CMK (cell line): ENCODE results near the gene RALGAPA1.
"Not testable (repeated sequence)": the region's sequence is repeated elsewhere in the genome, so short reads cannot be mapped to it uniquely, and the experiment has no call there.

ENCODE experiments used
- DNase-seq: peaks from one replicate; pipeline ENCODE4 v3.0.0-alpha.2; 2010; ENCODE audit warnings: low read depth

Gene RALGAPA1

DNA sequence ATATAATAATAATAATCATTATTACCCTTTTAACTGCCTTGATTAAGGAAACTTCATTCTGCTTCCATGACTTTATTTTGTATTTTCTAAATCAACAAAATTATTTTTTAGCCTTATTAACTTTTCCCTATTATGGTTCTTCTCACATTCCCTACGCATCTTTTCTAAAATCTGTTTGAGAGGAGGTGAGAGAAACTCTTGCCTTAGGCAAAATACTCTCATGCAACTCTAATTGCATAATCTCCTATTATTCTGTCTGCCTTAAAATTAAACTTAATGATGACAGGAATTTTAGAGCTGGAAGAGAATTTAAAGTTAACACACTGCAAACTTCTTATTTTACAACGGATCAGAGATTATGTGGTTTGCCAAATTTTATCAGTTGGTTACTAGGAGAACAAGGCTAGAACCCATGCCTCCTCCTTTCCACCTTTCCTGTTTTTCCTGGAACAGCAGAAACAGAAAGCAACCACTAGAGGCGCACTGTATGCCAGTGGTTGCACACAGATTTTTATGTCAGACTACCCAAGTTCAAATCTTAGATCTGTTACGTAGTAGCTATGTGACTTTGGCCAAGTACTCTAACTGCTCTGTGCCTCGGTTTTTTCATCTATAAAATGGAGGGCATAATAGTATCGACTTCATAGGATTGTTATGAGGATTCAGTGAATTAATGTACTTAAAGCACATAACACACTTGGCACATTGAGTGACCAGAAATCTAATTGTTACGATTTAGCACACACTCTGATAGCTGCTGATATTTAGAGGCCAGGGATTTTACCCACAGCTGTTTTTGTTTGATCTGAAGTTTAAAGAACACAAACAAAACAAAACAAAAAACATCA is 12.7 kb upstream of the RALGAPA1 start:
- peak; percentile 29 for DNase-seq

DNA sequence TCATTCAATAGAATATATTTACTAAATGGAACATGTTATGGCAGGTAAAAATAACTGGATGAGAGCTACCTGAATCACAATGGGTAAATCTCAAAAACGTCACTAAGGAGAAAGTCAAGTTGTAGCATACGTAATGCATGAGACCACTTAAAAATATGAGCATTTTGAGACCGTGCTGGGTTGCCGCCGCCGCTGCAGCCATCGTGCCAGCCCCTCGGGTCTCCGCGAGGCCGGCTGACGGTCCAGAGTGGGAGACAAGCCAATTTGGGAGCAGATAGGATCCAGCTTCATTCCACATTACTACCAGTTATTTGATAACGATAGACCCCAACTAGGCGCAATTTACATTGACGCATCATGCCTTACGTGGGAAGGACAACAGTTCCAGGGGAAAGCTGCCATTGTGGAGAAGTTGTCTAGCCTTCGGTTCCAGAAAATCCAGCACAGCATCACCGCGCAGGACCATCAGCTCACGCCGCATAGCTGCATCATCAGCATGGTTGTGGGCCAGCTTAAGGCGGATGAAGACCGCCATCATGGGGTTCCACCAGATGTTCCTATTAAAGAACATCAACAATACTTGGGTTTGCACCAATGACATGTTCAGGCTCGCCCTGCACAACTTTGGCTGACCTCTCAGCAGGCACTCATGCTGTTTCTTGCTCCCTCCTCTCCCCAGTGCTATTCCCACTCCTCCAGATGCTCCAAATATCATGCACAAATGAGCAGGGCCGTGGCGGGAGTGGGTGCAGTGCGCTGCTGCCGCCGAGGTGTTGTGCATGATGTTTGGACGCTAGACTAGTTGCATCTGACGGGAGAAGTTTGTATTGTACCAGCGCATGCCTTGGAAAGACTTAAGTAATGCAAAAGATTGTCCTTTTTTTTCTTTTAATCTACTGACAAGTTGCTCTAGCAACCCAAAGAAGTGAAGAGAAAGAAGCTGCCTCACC is 10.8 kb upstream of the RALGAPA1 start:
- no peak for DNase-seq

- DNase-seq = no peak
Measured at GRCh38 chr14:35818346-35819115, 9.4 kb upstream of the RALGAPA1 start.

- peak; percentile 66 for DNase-seq
Measured at GRCh38 chr14:35814371-35815005, 5.4 kb upstream of the RALGAPA1 start.

DNA sequence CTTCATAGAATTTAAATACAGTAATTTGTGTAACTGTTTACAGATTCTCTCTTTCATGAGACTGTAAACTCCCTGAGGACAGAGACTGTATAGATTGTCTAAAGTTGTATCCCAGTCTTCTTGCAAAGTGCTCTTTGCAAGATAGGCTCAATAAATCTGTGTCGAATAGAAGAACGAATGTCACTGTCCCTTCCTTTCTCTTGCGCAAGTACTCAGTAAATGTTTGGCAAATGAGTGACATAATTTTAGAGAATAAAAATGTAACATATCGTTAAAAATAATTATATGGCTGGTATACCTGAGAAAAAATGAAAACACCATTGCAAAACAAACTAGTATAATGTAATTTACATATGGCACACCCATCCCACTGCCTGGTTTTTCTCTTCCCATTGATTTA is 1.9 kb upstream of the RALGAPA1 start:
- no peak for DNase-seq

- no peak for DNase-seq
Measured at GRCh38 chr14:35809597-35809996, 502 bp upstream of the RALGAPA1 start.

DNA sequence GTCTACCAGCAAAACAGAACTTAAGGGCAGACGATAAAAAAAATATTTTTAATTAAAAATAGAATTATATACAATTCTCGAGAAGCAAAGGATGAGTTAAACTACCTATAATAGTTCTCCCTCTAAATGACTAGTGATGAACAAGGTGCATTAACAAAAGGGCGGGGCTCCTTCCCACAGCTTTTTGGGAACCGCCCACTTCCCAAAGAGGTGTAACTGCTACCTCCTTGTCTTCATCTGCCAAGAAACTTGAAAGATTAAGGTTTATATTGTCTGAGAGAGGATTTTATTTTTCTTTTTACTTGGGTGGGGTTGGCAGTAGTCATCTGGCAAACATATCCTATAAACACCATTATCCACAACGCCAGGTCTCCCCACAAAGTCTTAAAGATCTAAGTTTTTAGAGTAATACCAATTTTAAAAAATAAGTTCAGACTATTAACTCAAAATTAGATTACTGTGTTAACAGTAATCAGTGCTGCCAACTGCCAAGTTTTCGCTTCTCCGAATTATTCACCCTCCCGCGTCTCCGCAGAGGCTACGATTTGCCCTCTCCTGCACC is 938 bp downstream of the RALGAPA1 start:
- DNase-seq = no peak

DNA sequence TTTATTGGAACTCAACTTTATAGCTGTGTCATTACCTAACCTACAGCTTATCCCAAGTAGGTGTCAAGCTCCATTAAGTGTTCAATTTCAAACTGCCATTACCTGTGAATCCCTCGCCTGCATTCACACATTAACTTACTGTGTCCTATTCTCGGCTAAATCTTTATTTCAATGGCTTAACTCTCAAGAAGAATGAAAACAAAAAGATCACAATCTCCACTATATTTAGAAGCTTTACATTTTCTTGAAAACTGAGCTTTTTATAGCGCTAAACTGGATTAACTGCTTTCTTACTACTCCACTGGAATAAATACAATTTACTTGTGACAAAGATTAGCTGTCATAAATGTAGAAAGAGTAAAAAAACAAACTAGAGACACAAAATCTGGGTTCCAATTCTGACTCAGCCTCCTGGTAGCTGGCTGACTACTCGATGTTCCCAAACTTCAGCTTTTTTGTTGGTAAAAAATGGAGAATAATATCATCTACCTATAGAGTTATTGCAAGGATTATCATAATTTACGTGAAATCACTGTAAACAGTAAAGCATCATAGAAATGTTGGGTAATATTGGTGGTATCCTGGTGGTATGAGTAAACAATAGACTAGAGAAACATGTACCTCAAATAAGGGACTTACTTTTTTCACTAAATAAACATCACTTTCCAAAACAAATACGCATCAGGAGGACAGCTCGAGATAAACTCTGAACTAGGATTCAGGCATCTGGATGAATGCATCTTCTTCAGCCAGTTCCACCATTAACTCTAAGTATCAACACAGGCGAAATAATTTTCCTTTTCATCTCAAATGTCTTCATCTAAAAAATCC is 1.7 kb downstream of the RALGAPA1 start:
- DNase-seq = no peak

- DNase-seq = no peak
Measured at GRCh38 chr14:35806006-35806907, 2.8 kb downstream of the RALGAPA1 start.

DNA sequence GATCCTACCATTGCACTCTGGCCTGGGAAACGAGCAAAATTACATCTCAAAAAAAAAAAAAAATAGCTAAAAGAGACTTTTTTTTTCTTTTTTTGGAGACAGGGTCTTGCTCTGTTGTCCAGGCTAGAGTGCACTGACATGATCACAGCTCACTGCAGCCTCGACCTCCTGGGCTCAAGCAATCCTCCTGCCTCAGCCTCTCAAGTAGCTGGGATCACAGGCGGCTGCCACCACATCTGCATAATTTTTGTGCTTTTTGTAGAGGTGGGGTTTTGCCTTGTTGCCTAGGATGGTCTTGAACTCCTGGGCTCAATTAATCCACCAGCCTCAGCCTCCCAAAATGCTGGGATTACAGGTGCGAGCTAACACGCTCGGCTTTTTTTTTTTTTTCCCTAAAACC is 11.3 kb downstream of the RALGAPA1 start:
- no peak for DNase-seq

- no peak for DNase-seq
Measured at GRCh38 chr14:35789651-35790050, 19.4 kb downstream of the RALGAPA1 start.

DNA sequence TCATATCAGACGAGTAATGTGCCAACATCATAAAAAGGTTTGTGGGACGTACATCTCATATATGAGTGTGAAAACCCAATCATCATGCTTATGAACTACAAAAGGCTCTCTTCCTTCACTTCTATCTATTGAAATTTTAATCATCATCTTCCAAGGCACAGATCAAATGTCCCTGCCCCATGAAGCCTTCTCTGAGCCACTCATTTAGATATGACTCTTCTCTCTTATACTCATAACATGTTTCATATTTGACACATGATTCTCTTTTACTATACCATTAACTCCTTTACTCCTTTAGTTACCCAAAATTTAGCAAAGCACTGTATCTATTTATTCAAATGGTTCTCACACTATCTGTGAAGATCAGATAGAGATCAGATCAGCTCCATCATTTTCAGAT is 22.2 kb downstream of the RALGAPA1 start:
- no peak for DNase-seq

DNA sequence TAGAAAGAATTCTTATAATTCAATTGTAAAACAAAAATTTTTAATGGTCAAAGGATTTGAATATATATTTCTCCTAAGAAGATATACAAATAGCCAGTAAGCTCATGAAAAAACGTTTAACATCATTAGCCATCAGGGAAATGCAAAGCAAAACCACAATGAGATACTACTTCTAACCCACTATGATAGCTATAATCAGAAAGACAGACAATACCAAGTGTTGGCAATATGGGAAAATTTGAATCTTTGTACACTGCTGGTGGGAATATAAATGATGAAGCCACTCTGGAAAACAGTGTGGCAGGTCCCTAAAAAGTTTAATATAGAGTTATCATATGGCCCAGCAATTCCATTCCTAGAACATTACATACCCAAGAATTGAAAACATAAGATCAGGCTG is 25.4 kb downstream of the RALGAPA1 start:
- DNase-seq = no peak

DNA sequence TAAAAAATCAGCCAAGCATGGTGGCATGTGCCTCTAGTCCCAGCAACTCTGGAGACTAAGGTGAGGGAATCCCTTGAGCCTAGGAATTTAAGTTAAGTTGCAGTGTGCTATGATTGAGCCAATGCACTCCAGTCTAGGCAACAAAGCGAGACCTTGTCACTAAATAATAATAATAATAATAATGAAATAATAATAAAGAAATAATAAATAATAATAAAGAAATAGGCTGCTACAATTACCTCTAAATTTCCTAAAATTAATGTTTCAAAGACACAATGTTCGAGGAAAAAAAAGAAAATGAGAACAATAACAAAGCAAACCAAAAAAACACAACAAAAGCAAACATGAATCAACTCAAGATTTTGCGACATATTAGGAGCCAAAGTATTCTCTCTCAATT is 29.7 kb downstream of the RALGAPA1 start:
- no peak for DNase-seq

GRCh38 chr14:35777550-35777949 is 31.5 kb downstream of the RALGAPA1 start:
- not testable (repeated sequence) for DNase-seq

- no peak for DNase-seq
Measured at GRCh38 chr14:35776823-35777222, 32.3 kb downstream of the RALGAPA1 start.

- DNase-seq = not testable (repeated sequence)
Measured at GRCh38 chr14:35776085-35776484, 33.0 kb downstream of the RALGAPA1 start.

DNA sequence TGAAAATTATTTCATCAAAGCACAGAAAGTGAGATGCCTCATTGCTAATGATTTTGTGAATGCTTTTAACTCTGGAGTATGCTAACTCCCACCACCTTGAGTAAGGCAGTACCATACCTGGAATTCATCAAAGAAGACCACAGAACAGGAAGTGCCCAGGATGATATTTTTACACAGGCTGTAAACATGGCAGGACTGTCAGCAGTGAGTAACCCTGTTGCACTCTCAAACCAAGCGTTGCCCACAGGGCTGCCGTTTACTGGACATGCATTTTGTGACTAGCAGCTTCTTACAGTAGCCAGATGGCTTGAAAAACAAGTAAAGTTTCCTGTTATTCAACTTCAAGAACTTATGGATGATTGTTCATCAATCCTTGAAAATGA is 42.4 kb downstream of the RALGAPA1 start:
- no peak for DNase-seq

DNA sequence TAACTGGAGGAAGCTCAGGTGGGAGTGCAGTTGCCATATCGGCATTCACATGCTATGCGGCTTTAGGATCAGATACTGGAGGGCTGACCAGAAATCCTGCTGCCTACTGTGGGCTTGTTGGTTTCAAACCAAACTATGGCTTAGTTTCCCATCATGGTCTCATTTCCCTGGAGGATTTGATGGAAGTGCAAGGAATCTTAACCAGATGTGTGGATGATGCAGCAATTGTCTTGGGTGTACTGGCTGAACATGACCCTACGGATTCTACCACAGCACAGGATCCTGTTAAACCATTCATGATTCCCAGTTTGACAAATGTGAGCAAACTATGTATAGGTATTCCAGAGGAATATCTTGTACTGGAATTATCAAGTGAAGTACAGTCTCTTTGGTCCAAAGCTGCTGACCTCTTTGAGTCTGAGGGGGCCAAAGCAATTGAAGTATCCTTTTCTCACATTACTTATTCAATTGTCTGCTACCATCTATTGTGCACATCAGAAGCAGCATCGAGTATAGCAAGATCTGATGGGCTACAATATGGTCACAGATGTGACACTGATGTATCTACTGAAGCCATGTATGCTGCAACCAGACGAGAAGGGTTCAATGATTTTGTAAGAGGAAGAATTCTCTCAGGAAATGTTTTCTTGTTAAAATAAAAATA is 42.9 kb downstream of the RALGAPA1 start:
- no peak for DNase-seq
